HG03159 (cell line): ENCODE data around the gene CELA2B.

Experiments used
- ATAC-seq: cut with Tn5 transposase; IDR thresholded peaks from one replicate; pipeline ENCODE4 v1.9.1; 2021; ENCODE audit warnings: mild to moderate bottlenecking, moderate library complexity; ENCODE audit not compliant: unreplicated experiment

CELA2B gene

DNA sequence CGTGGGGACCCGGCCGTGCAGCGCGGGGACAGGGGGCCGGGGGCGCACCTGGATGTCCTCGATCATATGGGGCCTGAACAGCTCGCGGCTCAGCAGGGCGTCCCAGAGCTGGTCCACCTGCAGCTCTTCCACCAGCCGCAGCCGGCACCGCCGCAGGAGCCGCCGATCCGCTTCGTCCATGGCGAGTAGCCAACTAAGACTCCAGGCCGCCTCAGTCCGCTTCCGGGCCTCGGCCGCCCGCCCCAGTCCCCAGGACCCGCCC lies 48.0 kb downstream of the CELA2B start, which contains the start of gene CASP9:
Gene CASP9 (minus strand): TSS at position 195 of the 262 bp plus-strand sequence. CDS start 15 bp downstream, at position 180.
- ATAC-seq: no peak

GRCh38 chr1:15524283-15525049 lies 48.6 kb downstream of the CELA2B start:
- ATAC-seq: peak; percentile 41

DNA sequence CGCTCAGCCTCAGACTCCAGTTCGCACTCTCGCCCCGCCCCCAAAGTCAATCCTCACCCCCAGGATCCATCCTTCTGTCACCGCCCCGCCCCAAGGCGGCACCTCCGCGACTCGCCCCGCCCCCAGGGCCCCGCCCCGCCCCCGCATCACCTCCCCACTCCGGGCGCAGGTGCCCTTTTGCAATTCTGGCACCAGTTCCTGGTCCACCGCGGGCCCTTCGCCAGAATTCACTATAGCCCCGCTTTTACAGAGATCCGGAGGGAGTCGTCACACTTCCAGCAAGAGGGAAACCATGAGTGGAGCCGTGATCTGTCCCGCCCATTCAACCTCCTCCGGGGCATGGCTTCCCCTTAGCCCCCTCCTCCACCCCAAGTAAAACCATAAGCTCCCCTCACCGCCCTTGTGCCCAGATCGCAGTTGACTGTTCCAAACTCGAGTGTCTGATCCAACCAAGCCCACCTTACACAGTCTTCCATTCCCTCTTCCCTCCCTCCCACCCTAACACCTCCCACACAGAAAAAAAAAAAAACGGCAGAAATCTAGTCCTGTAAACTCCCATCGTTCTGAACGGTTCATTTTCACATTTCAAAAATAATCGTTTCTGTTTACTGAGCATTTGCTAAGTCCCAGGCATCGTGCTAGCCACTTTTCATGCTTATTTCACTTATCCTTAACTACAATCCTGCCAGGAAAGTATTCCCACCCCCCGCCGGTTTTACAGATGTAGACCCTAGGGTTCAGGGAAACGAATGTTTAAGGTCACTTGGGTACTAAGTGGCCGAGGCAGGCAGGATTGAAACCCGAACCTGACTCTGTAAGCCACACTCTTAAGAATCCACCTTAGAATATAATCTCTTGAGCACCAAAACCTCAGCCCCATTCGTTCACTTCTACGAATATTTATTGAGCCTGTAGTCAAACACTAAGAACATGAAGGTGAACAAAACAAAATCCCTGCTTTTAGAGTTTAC lies 49.4 kb downstream of the CELA2B start:
- ATAC-seq: no peak

GRCh38 chr1:15526021-15526489 lies 50.2 kb downstream of the CELA2B start:
- no peak for ATAC-seq

DNA sequence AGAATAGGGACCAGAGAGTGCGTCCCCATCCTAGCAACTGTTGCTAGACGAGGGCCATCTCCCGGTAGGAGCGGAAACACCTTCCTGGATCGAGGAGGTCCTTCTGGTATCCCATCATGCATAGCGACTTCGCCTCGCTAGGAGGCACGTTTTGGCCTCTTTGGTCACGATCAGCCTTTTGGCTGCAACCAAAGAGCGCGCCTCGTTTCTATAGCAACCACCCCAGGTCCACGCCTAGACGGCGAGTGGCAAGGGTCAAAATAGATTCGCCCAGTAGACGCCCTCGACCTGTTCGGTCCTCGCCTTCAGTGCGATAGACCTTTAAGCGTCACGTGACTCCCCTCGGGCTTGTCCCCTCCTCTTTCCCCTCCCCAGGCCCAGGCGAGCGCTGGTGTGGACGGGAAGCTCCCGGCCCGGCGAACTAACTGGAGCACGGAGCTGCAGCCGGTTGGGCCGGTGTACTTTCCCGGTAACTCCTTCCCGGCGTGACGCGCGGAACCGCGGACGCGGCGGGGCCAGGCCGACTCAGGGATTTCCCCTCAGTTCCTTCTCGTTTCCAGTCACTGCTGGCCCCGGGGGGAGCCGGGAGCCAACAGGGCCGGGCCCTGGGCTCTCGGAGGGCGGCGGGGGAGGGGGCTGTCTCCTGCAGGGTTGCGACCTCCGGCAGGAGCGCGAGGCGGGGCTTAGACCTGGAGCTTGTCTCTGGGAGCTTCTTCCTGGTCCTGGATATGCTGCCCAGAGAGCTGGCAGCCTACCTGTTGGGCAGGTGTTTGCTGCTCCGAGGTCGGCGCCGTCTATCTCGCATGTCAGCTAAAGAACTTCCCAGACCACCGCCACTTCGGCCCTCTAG lies 50.8 kb downstream of the CELA2B start, which contains the start of gene DNAJC16:
Gene DNAJC16 (plus strand): TSS at position 359 of the 850 bp plus-strand sequence. CDS start 2,258 bp downstream, outside the sequence.
- peak; percentile 55 for ATAC-seq

DNA sequence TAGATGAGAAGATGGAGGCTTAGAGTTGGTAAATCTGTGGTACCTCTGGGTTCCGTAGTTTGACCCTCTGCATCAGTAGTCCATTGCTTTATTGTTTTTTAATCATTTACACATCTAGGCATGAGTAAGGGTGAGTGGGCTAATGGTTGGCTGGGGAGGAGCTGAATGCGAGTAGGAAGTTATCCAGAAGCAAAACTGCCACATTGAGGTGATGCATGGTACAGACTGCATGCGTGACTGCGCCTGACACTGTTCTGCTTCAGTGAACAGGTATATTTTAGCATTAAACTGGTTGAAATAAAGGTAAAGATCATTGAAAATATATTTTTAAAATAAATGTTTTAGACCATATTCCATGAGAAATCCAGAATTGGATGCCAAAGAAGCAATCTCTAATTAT lies 55.1 kb downstream of the CELA2B start:
- ATAC-seq: no peak

DNA sequence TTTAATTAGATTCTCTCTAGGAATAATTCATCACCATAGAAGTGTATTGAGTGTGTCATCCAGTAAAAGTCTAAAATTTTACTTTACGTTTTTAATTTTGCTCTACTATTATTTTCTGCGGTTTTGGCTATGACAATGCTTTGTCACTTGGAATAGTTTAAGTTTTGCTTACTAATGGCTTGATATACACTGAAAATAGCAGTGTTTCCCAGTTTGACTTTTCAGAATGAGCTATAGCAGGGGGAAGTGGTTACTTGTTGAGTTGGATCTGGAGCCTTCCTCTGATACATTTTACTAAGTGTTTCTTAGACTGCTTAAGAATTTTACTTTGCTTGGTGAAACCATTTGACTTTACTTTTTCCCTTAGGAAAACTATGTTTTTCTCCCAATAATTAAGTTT lies 55.8 kb downstream of the CELA2B start:
- ATAC-seq: no peak

DNA sequence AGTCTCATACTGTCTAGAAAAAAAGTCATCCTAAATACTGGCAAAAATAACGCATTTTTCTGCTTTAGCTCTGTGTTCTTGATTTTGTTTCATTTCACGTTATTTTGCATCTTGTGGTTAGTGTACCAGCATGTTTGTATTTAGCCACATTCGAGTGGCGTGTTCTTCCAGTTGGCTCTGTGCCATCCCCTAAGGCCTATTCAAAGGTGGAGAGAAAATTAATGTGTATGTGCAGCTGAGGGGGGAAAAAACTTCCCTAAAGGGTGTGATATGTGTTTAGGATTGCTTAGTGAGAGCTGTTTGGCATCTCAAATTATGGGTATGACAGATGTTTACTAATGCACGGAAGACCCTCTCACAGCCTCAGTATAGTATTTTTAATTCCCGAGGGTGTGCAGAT lies 62.9 kb downstream of the CELA2B start:
- ATAC-seq: no peak

GRCh38 chr1:15540186-15540585 lies 64.3 kb downstream of the CELA2B start:
- ATAC-seq: no peak
